CD4-positive, alpha-beta T cell treated with Interleukin-21 for 1 hour (primary cell): ENCODE measurements around the gene WDTC1.

Experiments used
- DNase-seq: peaks from one replicate; pipeline ENCODE4 v3.0.0-alpha.2; 2020

The WDTC1 gene

DNA sequence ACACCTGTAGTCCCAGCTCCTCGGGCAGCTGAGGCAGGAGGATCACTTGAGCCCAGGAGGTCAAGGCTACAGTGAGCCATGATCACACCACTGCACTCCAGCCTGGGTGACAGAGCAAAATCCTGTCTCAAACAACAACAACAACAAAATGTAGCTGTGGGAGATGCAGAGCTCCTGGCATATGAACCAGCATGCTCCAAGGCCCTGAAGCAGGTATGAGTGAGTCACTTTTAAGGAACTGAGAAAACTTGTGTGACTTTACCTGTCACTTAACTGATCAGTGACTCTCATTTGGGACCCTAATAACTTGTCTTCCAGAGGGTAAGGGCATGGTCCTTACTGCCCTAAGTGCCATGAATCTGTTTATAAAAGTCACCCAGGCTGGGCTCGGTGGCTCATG is 68.2 kb downstream of the WDTC1 start:
- no peak for DNase-seq

DNA sequence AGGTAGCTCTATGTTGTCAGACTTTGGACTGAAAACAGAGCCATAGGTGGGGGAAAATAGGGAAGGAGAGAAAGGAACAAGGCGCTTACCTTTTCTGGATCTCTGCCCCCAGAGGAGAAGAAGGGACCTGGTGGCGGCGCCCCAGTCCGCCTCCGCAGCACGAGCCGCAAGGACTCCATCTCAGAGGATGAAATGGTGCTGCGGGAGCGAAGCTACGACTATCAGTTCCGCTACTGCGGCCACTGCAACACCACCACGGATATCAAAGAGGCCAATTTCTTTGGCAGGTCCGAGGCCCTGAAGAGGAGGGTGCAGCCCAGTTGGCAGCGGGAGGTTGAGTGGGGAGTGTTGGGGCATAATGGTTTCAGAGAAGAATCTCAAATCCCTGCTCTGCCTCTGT is 69.1 kb downstream of the WDTC1 start:
- no peak for DNase-seq

DNA sequence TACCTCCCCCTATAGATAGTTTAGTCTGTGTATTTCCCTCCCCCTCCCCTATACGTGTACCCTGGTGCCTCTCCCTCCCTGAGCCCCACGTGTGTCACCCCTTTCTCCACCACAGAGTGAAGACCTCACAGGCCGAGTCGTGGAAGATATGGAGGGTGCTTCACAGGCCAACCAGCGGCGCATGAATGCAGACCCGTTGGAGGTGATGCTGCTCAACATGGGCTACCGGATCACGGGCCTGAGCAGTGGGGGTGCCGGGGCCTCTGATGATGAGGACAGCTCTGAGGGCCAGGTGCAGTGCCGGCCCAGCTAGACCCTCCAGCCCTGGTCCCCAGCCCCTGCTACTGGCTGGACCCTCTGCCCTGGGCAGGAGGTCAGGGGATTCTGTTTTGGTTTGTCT is 71.6 kb downstream of the WDTC1 start:
- no peak for DNase-seq

DNA sequence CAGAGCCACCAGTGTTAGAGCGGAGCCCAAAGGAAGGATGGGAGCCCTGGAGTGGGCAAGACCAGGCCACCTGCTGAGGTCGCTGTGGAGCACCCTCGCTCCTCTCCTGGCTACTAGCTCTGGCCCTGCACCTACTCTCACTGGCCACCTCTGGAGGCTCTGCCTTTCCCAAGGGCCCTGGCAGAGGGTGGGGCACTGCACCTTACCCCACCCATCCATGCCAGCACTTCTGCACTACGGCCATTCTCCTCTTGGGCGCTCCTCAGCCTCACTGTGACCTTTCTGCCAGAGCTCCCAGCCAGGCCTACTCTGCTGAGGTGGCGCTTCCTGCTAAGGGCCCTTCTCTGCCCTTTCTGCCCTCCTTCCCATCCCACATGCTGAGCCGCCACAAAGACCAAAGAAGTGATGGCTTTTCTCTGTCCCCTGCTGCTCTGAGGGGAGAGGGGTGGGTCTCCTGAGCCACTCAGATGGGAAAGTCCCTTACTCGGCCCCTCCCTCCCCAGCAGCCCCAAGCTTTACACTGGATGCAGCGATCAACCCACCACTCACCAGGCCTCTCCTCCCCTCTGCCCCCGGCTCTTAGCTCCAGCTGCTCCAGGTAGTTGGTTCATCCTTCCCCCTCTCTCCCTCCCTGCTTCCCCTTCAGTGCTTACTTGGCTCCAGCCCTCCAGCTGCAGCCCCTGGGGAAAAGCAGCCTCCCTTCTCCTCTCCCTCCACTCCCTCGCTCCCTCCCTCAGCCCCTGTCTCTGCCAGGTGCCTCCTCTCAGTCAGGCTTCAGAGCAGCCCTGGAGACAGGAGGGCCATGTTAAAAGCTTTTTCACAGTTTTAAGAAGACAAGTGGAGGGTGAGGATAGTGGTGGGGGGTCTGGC is 72.7 kb downstream of the WDTC1 start:
- no peak for DNase-seq

DNA sequence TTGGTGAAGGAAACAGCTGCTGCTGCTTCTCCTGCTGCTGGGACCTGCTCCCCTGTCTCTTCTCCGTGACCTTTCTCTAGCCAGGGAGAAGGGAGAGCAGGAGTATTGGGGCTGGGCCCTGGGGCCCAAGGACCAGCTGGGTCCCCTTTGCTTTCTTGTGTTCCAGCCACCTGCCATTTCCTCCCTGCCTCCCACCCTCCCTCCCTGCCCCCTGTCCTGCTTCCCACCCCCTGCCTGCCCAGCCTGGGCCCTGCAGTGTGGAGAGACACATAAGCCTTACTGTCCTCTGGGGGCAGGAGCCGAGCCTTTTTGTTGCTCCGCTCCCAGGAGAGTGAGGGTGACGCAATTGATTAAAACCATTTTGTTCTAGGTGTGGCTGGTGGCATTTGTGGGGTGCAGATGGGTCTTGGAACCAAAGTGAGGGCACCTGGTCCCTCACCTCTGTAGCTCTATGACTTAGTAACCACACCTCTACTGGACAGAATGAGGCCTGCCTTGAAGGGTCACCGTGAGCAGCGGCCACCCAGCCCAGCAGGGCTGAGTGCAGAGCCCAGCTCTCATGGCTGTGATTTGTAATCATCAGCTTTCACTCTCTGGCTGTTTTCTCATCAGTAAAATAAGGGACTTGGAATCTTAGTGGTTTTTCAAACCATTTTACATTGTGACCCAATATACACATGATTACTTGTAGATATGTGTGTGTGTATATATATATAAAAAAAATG is 73.6 kb downstream of the WDTC1 start:
- DNase-seq: no peak

DNA sequence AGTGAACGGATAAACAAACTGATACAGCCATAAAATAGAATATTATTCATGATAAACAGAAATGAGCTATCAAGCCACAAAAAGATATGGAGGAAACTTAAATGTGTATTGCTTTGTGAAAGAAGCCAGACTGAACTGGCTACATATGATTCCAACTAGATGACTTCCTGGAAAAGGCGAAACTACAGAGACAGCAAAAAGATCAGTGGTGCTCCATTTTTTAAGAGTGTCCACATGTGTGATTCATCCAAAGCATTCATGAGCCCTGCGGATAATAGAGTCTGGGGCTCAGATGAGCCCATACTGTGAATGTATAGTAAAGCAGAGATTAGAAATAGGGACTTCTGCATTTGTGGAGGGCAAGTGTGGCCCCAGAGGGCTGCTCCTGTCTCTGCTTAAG is 79.7 kb downstream of the WDTC1 start:
- DNase-seq: no peak

DNA sequence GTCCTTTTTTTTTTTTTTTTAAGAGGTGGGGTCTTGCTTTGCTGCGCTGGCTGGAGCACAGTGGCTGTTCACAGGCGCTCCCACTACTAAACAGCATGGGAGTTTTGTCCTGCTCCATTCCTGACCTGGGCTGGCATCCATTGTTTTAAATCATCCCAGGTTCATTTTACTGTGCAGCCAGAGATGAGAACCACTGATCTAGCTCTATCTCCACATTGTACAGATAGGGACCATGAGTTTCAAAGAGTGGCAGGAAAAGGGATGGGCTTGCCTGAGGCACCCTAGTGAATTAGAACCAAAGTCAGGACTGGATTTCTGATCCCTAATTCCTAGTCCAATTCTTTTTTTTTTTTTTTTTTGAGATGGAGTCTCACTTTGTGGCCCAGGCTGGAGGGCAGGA is 80.3 kb downstream of the WDTC1 start:
- DNase-seq: no peak

DNA sequence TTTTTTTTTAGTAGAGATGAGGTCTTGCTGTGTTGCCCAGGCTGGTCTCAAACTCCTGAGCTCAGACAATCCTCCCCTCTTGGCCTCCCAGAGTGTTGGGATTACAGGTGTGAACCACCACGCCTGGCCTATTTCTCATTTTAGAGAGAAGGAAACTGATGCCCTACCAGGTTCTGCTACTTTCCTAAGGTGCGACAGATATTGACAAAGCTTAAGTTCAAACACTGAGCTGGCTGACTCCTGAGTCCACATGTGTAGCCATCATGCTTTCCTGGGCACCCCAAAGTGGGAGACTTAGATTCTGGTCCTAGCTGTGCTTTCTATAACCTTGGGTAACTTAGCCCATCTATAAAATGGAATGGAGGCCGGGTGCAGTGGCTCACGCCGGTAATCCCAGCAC is 82.4 kb downstream of the WDTC1 start:
- no peak for DNase-seq

DNA sequence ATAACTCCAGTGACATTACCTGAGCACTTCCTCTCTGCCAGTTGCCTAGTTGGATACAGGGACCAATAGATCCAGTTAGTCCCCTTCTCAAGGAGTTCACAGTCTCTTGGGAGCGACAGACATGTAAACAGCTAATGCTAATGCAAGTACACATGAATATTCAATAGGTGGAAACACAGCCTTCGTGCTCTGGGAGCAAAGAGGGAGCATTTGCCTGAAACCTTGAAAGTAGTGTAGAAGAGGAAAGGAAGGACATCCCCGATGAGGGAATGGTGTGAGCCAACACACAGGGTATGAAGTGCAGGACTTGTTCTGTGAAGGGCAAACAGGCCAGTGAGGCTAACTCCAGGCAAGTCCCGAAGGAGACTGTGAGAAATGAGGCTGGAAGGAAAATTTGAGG is 83.7 kb downstream of the WDTC1 start:
- DNase-seq: no peak

DNA sequence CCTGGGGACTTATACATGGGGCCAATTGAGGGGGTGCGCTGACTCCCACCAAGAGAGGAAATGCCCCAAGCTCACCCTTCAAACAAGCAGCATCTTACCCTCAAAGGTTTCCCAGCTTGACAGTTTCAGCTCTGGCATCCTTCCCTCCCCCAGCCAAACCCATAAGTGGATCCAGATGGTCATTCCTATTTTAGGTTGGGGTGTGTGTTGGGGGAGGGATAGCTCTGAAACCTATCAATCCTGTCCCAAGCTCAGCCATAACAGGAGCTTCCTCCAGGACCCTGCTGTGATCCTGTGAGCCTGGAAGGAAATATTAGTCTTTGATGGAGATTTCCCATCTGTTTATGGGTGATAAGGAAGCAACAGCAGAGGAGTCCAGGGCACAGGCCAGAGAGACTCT is 84.2 kb downstream of the WDTC1 start:
- DNase-seq: no peak

DNA sequence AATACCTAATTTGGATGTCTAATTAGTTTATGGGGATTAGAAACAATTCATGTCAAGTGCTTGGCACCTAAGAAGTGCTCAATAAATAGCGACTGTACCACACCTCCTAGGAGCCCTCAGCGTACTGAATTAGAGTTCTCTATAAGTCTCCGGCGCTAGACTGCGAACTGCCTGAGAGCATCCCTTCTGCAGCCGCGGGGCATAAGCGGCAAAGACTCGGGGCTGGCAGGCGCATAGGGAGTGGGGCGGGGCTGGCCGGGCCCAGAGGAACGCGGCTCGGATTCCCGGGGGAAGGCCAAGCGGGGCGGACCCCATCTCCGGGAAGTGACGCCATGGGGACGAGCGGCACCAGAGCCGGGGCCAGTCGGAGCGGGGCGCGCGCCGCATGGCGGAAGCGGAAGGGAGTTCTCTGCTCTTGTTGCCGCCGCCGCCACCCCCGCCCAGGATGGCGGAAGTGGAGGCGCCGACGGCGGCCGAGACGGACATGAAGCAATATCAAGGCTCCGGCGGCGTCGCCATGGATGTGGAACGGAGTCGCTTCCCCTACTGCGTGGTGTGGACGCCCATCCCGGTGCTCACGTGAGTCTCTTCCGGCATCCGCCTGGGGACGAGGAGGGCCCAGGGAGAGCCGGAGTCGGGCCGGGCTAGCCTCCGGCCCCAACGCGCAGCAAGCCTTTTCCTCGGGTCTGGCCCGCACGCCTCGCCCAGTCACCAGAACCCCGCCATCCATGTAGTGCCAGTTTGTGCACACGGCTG is 87.6 kb downstream of the WDTC1 start, which contains the start of gene TMEM222:
TSS of gene TMEM222 (plus strand) at position 351 of the 756 bp plus-strand sequence. CDS start at position 386, 35 bp downstream.
- DNase-seq: peak; percentile 97

DNA sequence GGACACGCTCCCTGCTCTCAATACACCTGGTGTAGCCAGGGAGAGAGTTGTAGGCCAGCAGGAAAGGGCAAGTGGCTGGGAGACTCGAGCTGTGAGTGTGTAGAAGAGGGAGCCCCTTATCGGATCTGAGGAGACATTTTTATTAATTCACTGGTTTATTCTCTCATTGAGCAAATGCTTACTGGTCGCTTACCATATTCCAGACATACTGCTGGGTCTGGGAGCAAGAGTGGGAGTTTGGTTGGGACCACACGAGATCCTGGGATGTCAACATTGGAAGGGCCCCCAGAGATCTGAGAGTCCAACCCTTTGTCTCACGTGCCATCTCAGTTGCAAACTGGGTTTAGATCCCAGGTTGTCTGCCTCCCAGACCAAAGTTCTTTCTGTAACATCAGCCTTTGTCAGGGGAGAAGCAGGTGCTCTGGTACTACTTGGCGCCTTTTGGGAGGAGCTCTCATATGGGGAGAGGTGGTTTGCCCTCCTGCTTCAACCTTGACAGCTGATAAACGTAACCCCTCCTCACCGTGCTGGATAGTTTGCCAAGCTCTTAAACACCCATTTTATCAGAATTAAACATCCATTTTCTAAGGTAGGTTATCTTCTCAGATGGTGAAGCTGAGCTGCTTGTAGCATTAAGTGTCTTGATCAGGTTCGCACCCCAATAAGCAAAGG is 88.3 kb downstream of the WDTC1 start:
- DNase-seq: no peak

DNA sequence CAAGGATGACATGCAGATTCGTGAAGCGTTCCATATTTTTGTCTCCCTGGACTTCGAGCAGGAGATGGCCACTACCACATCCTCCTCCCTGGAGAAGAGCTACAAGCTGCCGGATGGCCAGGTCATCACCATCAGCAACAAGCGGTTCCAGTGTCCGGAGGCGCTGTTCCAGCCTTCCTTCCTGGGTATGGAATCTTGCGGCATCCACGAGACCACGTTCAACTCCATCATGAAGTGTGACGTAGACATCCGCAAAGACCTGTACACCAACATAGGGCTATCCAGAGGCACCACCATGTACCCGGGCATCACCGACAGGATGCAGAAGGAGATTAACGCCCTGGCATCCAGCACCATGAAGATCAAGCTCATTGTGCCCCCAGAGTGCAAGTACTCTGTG is 90.9 kb downstream of the WDTC1 start:
- DNase-seq: no peak

DNA sequence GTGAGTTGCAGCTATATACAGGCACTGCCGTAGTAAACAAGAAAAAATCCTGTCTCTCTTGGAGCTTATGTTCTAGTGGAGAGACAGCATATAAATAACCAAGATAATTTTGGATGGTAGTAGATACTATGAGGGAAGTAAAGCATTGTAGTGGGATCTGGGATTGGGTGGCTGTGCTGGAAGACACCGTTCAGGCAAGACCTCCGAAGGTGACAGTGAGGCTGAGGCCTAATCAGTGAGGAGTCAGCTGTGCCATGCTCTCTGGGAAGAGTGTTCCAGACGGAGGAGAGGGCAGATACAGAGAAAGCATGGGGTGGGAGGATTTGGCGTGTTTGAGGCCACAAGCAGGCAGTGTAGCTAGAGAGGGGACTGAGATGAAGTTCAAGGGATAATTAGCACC is 93.5 kb downstream of the WDTC1 start:
- DNase-seq: no peak

DNA sequence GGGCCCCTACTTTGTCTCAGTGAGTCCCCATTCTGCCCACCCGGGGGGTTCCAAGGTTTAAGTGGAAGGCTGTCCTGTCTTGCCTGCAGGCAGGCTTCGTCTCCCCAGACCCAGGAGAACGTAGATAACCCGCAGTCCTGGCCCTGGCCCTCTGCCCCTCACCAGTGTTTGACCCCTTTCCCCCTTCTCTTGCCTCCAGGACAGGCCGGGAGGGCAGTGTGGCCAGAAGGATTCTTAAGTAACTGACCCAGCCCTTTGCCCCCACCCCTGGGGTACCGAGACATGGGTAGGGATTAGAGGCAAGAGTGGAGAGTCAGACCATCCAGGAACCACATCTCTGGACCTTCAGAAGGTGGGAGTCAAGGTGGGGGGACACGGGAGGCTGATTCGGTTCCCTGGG is 96.4 kb downstream of the WDTC1 start:
- no peak for DNase-seq

DNA sequence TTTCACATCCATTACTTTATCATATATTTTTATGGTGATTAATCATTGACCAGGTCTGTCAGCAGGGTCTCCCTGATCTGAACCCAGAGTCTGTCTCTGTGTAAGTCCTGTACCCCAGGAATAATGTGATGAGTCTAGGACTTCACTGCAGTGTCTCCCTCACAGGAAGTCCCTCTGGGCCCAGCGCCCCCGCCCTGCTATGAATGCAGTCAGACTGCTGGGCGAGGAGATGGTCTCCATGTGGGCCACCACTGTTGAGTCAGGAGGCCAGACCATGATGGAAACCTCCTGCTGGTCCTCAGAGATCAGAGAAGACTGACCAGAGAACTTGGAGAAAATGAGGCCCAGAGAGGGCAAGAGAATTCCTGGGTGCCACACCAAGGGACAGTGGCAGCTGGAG is 97.0 kb downstream of the WDTC1 start:
- DNase-seq: no peak

DNA sequence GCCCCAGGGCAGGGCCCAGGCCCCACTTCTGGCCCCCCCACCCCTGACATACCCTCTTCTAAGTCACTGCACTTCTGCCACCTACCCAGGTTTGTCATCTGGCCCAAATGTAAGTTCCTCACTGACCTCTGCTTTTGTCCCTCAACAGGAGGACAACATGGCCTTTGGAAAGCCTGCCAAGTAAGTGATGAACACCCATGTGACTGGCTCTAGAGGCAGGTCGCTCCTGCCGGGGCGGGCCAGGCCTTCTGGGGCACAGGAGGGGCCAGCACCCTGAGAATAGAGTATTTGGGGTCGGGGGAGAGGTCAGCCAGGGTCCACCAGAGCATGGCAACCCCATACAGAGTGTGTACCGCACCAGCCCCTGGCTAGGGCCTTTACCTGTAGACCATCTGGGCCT is 97.5 kb downstream of the WDTC1 start:
- no peak for DNase-seq

DNA sequence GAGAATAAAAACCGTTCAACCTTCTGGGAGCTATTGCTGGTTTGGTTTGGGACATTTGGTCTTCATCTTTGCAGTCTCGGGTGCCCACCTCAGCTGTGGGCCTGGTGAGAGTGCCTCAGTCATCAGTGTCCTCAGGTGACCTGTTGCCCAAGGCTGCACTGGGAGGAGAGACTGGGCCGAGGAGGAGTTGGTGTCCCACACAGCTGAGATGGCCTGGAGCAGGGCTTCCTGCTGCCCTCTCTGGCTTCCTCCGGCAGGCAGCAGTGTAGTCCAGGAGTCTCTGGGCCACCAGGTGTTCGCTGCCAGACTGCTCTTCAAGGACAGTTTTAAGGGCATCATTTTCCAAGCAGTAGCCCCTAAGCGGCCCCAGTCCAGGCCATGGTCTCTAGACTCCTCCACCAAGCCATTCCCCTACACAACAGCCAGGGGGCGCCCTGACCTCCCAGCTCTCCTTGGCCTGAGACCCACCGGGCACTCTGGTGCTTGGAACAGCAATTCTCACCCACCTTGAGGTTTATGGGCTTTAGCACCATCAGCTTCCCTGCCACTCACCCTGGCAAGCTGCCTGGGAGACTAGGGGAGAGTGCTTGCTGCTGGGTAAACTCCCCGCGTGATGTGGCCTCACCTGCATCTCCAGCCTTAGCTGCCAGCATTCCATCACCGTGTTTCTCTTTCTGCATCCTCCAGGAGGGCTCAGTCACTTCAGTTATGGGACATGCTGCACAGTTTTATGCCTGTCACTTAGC is 98.3 kb downstream of the WDTC1 start:
- DNase-seq: peak; percentile 72

DNA sequence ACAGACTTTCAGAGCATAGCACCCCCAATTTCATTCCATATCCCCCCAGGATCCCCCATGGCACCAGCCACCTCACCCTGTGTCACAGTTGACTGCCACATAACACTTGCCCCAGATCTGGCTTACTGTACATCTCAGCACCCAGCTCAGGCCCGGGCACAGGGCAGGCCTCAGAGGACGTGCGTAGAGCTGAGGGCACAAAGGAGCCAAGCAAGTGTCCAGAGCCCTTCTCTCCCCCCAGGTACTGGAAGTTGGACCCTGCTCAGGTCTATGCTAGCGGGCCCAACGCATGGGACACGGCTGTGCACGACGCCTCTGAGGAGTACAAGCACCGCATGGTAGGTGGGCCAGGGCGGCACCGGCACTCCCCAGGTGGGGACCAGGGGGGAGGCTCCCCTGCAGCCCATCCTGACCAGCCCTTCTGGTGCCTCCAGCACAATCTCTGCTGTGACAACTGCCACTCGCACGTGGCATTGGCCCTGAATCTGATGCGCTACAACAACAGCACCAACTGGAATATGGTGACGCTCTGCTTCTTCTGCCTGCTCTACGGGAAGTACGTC is 99.4 kb downstream of the WDTC1 start:
- DNase-seq: no peak

DNA sequence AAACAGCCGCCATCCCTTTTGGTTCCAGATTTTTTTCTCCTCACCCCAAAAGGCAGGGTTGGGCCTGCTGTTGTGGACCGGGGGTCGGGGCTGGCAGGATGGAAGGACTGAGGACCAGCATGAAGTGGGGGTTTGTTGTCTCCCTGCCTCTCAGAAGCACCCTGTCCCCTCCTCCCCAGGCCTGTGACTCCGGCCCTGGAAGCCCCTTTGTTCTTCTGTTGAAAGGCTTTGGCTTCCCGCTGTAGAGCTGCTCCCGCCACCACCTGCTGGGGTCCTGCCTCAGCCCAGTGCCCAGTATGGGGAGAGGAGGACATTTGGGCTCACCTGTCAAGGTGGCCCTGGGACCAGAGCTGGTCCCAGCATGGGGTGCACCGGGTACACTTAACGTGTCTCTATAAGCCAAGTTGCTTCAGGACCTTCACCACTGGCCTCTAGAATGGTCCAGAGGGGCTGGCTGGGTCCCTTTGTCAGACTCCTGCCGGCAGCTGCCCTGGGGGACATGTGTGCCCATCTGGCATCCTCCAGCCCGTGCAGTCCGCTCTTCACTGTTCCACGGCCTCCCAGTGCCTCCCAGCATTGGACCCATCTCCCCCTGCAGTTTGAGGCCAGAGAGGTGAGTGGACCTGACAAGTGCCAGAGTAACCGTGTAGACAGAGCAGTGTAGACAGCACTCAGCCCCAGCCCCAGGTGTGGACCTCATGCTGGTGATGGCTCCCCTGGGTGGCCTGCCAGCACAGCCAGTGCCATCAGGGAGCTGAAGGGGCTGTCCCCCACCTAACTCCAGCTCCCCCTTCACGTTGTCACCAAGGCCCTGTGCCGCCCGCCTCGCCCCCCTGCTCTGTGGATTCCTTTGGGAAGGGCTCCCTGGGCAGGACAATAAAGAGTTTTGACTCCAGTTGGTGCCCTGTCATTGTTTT is 101.3 kb downstream of the WDTC1 start:
- no peak for DNase-seq

DNA sequence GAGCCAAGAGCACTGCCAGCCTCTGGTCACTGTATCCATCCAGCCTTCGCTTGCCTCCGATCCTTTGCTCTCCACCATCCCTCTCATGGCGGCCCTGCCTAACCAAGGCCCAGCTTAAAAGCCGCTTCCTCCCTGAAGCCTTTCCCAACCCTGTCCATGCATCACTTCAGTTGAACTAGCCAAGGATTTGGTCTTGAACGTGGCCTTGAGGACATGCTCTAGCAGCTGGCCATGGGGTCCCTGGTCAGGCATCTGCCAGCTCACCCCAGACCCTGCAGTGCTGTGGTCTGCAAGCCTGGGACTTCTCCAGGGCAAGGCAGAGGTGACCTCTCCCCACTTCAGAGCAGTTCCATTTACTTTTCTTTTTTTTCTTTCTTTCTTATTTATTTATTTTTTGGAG is 102.3 kb downstream of the WDTC1 start:
- no peak for DNase-seq
